PFSK-1 (cell line): ENCODE measurements around the gene WNT2B.
A peak's percentile ranks its signal among the peaks of the same experiment; 100 is the strongest.

Experiments
- FOXP2 ChIP-seq: optimal IDR thresholded peaks from 2 replicates; pipeline ENCODE3; 2011; ENCODE audit warnings: borderline replicate concordance, control low read depth, inconsistent platforms; ENCODE audit not compliant: insufficient read depth; ENCODE audit errors: extremely low read length, extremely low read depth
- POLR2AphosphoS5 ChIP-seq: IDR thresholded peaks from 2 replicates; pipeline ENCODE4 v1.6.1; 2012; ENCODE audit warnings: low read depth, mild to moderate bottlenecking, control low read depth, low read length, moderate library complexity
- SIN3A ChIP-seq: IDR thresholded peaks from 2 replicates; pipeline ENCODE4 v1.6.1; 2012; ENCODE audit warnings: mild to moderate bottlenecking, low read length, moderate library complexity, borderline replicate concordance; ENCODE audit not compliant: insufficient read depth
- TAF1 ChIP-seq: IDR thresholded peaks from 2 replicates; pipeline ENCODE4 v1.6.1; 2012; ENCODE audit warnings: low read length, control low read depth, borderline replicate concordance; ENCODE audit not compliant: insufficient read depth
- TF ChIP-seq, protein P1 (sequence below), 2 experiments: IDR thresholded peaks; 2 replicates each; pipeline versions ENCODE4 v1.6.1 to v1.8.0; 2011 to 2012; ENCODE audit warnings: low read depth in 2 of 2, low read length in 2 of 2, control low read depth in 1 of 2, inconsistent platforms in 1 of 2, mild to moderate bottlenecking in 1 of 2, moderate library complexity in 1 of 2; ENCODE audit not compliant: insufficient read depth in 1 of 2

The WNT2B gene

DNA sequence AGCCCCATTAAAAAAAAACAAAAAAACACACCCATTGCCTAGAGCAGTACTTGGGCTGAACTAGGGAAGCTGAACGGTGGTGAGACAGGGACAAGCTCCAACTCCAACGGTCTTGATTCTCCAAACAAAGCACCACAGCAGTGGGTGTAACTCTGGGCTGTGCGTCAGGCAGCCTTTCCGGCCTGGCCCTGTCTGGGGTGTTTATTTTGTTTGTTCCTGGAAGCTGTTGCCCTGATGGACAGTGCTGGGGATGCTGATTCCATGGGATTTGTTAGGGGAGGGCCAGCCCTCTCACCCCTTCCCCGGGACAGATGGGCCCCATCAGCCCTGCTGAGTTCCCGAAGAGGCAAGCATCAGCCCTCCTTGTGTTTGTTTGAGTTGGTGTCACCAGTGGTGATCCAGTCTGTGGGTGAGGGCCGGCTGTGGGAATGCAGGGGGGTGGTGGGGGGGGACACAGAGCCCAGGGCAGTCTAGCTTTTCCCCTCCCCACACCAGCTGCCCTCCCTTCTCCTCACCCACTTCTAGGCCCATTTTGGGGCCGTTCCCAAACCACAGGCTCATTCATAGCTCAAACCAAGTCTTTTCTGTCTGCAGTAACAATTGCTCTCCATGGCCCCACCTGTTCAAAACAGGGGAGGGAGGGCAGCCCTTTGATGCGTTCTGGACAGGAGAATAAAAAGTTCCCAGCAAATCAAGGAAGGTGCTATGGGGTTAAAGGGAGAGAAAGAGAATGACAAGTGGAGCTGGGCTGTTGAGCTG lies 4.5 kb downstream of the WNT2B start:
- TF ChIP-seq FOXP2 (peak; percentile 86), POLR2AphosphoS5 (no peak)

DNA sequence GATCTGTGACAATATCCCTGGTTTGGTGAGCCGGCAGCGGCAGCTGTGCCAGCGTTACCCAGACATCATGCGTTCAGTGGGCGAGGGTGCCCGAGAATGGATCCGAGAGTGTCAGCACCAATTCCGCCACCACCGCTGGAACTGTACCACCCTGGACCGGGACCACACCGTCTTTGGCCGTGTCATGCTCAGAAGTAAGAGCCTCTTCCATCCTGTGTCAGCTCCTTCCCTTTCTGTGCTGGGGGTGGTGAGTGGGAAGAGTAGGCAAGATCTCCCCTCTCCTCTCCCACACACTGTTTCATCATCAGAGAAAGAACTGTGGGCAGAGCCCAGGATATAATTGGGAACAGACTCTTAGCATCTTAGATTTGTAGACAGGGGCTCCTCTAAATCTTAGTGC lies 6.1 kb downstream of the WNT2B start:
- TF ChIP-seq SIN3A (no peak), POLR2AphosphoS5 (no peak), FOXP2 (no peak), TAF1 (no peak)
- TF ChIP-seq, protein P1, sequence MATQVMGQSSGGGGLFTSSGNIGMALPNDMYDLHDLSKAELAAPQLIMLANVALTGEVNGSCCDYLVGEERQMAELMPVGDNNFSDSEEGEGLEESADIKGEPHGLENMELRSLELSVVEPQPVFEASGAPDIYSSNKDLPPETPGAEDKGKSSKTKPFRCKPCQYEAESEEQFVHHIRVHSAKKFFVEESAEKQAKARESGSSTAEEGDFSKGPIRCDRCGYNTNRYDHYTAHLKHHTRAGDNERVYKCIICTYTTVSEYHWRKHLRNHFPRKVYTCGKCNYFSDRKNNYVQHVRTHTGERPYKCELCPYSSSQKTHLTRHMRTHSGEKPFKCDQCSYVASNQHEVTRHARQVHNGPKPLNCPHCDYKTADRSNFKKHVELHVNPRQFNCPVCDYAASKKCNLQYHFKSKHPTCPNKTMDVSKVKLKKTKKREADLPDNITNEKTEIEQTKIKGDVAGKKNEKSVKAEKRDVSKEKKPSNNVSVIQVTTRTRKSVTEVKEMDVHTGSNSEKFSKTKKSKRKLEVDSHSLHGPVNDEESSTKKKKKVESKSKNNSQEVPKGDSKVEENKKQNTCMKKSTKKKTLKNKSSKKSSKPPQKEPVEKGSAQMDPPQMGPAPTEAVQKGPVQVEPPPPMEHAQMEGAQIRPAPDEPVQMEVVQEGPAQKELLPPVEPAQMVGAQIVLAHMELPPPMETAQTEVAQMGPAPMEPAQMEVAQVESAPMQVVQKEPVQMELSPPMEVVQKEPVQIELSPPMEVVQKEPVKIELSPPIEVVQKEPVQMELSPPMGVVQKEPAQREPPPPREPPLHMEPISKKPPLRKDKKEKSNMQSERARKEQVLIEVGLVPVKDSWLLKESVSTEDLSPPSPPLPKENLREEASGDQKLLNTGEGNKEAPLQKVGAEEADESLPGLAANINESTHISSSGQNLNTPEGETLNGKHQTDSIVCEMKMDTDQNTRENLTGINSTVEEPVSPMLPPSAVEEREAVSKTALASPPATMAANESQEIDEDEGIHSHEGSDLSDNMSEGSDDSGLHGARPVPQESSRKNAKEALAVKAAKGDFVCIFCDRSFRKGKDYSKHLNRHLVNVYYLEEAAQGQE (IDR thresholded peaks at IDR 0.05; ENCODE audit: insufficient read depth in 1 of 2, low read depth in 2 of 2, low read length in 2 of 2): no peak

DNA sequence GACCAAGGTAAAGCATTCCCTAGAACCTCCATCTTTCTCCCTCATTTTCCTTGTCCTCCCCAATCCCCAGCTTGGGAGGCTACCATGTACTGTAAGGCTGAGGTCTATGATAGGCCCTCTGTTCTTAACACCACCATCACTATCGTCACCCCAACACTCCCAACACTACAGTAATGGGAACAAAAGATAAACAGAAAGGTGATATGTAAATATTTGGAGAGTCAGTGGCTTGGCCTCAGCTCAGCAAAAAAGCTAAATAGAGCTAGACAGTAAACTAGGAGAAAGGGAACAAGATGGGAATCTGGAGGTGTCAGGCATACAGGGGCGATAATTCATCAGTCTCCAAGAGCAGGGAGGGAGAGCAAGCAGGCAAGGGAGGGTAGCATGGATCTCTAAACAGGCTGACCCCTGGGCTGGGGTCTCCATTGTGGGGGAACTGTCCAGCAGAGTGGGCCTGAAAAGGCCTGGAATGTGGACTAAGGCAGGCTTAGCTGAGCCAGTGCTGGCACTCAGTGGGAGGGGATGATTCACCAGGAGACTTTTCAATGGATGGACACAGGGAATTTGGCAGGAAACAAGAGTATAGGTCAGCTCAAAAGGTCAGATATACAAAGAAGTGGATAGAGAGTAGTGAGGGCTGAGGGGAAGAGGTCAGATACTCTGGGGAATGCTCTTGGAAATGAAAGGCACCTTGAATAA lies 6.7 kb downstream of the WNT2B start:
- TF ChIP-seq, protein P1 (IDR thresholded peaks at IDR 0.05; ENCODE audit: insufficient read depth in 1 of 2, low read depth in 2 of 2, low read length in 2 of 2): peak; percentile 97
- TF ChIP-seq SIN3A: no peak

DNA sequence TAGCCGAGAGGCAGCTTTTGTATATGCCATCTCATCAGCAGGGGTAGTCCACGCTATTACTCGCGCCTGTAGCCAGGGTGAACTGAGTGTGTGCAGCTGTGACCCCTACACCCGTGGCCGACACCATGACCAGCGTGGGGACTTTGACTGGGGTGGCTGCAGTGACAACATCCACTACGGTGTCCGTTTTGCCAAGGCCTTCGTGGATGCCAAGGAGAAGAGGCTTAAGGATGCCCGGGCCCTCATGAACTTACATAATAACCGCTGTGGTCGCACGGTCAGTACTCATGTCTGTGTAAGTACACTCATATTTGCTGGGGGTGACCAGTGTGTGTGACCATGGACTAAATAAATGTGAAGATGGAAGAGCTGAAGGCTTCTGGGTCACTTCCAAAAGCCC lies 7.4 kb downstream of the WNT2B start:
- no peak for TF ChIP-seq SIN3A
- TF ChIP-seq, protein P1 (IDR thresholded peaks at IDR 0.05; ENCODE audit: insufficient read depth in 1 of 2, low read depth in 2 of 2, low read length in 2 of 2): no peak
- TF ChIP-seq POLR2AphosphoS5: no peak
- no peak for TF ChIP-seq TAF1
- no peak for TF ChIP-seq FOXP2

DNA sequence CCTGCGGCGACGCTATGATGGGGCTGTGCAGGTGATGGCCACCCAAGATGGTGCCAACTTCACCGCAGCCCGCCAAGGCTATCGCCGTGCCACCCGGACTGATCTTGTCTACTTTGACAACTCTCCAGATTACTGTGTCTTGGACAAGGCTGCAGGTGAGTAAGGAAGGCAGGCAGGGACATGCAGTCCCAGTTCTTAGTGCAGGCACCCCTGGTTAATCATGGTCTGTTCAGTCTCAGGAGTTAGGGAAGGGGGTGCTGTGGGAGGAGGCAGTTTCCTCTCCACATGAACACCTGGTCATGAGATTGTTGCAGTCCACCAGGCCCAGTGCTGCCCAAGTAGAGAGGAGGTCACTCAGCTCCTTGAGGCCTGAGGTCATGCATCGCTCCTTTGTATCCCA lies 8.5 kb downstream of the WNT2B start:
- no peak for TF ChIP-seq TAF1
- TF ChIP-seq POLR2AphosphoS5: no peak
- TF ChIP-seq, protein P1 (IDR thresholded peaks at IDR 0.05; ENCODE audit: insufficient read depth in 1 of 2, low read depth in 2 of 2, low read length in 2 of 2): no peak
- TF ChIP-seq SIN3A: no peak
- no peak for TF ChIP-seq FOXP2
